ENCODE measurements around the gene GPR4.

The GPR4 gene

GRCh38 chr19:45597425-45598111 is 4.4 kb downstream of the GPR4 start:
- Histone ChIP-seq H3K36me3 (no peaks in the 10 kb centered on the region), H3K27ac (no peak overlapping the region), H3K4me1 (peaks cover 32 to 53% (median 46%) of the 10 kb centered on the region in 10 experiments), H3K9ac (peak overlapping the region in 5 of 11 experiments; percentile 7 to 49 (median 44); a peak in 5 of 22 replicates), H3K9me3 (replicated peaks in 1 of 11) (no peaks in the 10 kb centered on the region), H4K20me1 (peaks cover 0 to 8% (median 0%) of the 10 kb centered on the region in 11 experiments; a peak in 6 of 22 replicates), H3K27me3 (peaks cover 36 to 77% (median 74%) of the 10 kb centered on the region in 11 experiments), H3K4me2 (peak overlapping the region; percentile 89 to 97 (median 94)), H3K4me3 (peak overlapping the region in 6 of 10 experiments; percentile 18 to 61 (median 46); a peak in 12 of 20 replicates)
- no peak for TF ChIP-seq Cebpa-rat (IDR thresholded peaks at IDR 0.05)

- H3K4me2 ChIP-seq: no peak overlapping the region
- H3K27me3 ChIP-seq: peaks cover 18 to 59% (median 56%) of the 10 kb centered on the region in 11 experiments
- peaks cover 0 to 8% (median 0%) of the 10 kb centered on the region in 11 experiments; a peak in 4 of 22 replicates for H4K20me1 ChIP-seq
- no peak overlapping the region for H3K27ac ChIP-seq
- H3K9me3 ChIP-seq (replicated peaks in 1 of 11): peaks cover 0 to 10% (median 0%) of the 10 kb centered on the region in 11 experiments; a peak in 2 of 22 replicates
- H3K4me1 ChIP-seq: peaks cover 32 to 48% (median 41%) of the 10 kb centered on the region in 10 experiments
- H3K36me3 ChIP-seq: no peaks in the 10 kb centered on the region
- H3K9ac ChIP-seq: no peak overlapping the region
- no peak for TF ChIP-seq Cebpa-rat (IDR thresholded peaks at IDR 0.05)
- no peak overlapping the region for H3K4me3 ChIP-seq
These were observed 6.2 kb downstream of the GPR4 start for GRCh38 chr19:45595814-45596213.

GRCh38 chr19:45593520-45593919 is 8.5 kb downstream of the GPR4 start:
- peaks cover 9 to 36% (median 33%) of the 10 kb centered on the region in 11 experiments for H3K27me3 ChIP-seq
- no peak for TF ChIP-seq Cebpa-rat (IDR thresholded peaks at IDR 0.05)
- no peak overlapping the region for H3K4me2 ChIP-seq
- no peak overlapping the region for H3K4me3 ChIP-seq
- no peak overlapping the region for H3K9ac ChIP-seq
- no peaks in the 10 kb centered on the region for H4K20me1 ChIP-seq
- no peak overlapping the region for H3K27ac ChIP-seq
- H3K9me3 ChIP-seq (replicated peaks in 1 of 11): peaks cover 0 to 12% (median 0%) of the 10 kb centered on the region in 11 experiments; a peak in 2 of 22 replicates
- no peaks in the 10 kb centered on the region for H3K36me3 ChIP-seq
- peaks cover 12 to 31% (median 25%) of the 10 kb centered on the region in 10 experiments for H3K4me1 ChIP-seq

GRCh38 chr19:45592366-45592765 is 9.6 kb downstream of the GPR4 start:
- H4K20me1 ChIP-seq: no peaks in the 10 kb centered on the region
- TF ChIP-seq Cebpa-rat (IDR thresholded peaks at IDR 0.05): no peak
- H3K4me1 ChIP-seq: peaks cover 9 to 31% (median 25%) of the 10 kb centered on the region in 10 experiments
- H3K4me3 ChIP-seq: no peak overlapping the region
- peak overlapping the region in 10 of 11 experiments; percentile 15 to 70 (median 50); a peak in 16 of 22 replicates for H3K4me2 ChIP-seq
- no peaks in the 10 kb centered on the region for H3K36me3 ChIP-seq
- H3K9ac ChIP-seq: no peak overlapping the region
- peaks cover 2 to 25% (median 22%) of the 10 kb centered on the region in 11 experiments; a peak in 21 of 22 replicates for H3K27me3 ChIP-seq
- peaks cover 0 to 12% (median 0%) of the 10 kb centered on the region in 11 experiments; a peak in 2 of 22 replicates for H3K9me3 ChIP-seq (replicated peaks in 1 of 11)
- H3K27ac ChIP-seq: no peak overlapping the region

- H3K27ac ChIP-seq: no peak overlapping the region
- H3K4me3 ChIP-seq: no peak overlapping the region
- peaks cover 0 to 17% (median 14%) of the 10 kb centered on the region in 11 experiments; a peak in 17 of 22 replicates for H3K27me3 ChIP-seq
- H3K36me3 ChIP-seq: no peaks in the 10 kb centered on the region
- no peaks in the 10 kb centered on the region for H4K20me1 ChIP-seq
- TF ChIP-seq Cebpa-rat (IDR thresholded peaks at IDR 0.05): no peak
- peaks cover 0 to 12% (median 0%) of the 10 kb centered on the region in 11 experiments; a peak in 2 of 22 replicates for H3K9me3 ChIP-seq (replicated peaks in 1 of 11)
- peak overlapping the region in 5 of 11 experiments; percentile 4 to 70 (median 53); a peak in 3 of 22 replicates for H3K4me2 ChIP-seq
- peaks cover 10 to 29% (median 24%) of the 10 kb centered on the region in 10 experiments; a peak in 19 of 20 replicates for H3K4me1 ChIP-seq
- no peak overlapping the region for H3K9ac ChIP-seq
These were observed 10.4 kb downstream of the GPR4 start for GRCh38 chr19:45591638-45592005.

GRCh38 chr19:45591004-45591637 is 10.9 kb downstream of the GPR4 start:
- peaks cover 0 to 12% (median 0%) of the 10 kb centered on the region in 11 experiments; a peak in 2 of 22 replicates for H3K9me3 ChIP-seq (replicated peaks in 1 of 11)
- peaks cover 0 to 12% (median 9%) of the 10 kb centered on the region in 11 experiments; a peak in 11 of 22 replicates for H3K27me3 ChIP-seq
- no peak overlapping the region for H3K27ac ChIP-seq
- no peak overlapping the region for H3K4me3 ChIP-seq
- no peak for TF ChIP-seq Cebpa-rat (IDR thresholded peaks at IDR 0.05)
- H3K36me3 ChIP-seq: no peaks in the 10 kb centered on the region
- H3K9ac ChIP-seq: no peak overlapping the region
- no peaks in the 10 kb centered on the region for H4K20me1 ChIP-seq
- H3K4me1 ChIP-seq: peaks cover 10 to 29% (median 24%) of the 10 kb centered on the region in 10 experiments; a peak in 19 of 20 replicates
- H3K4me2 ChIP-seq: no peak overlapping the region

GRCh38 chr19:45590300-45591003 is 11.6 kb downstream of the GPR4 start:
- Histone ChIP-seq H3K27me3 (peaks cover 0 to 6% (median 2%) of the 10 kb centered on the region in 11 experiments; a peak in 10 of 22 replicates), H3K27ac (no peak overlapping the region), H3K4me1 (peaks cover 14 to 34% (median 27%) of the 10 kb centered on the region in 10 experiments), H3K4me3 (no peak overlapping the region), H4K20me1 (no peaks in the 10 kb centered on the region), H3K4me2 (no peak overlapping the region), H3K36me3 (no peaks in the 10 kb centered on the region), H3K9ac (no peak overlapping the region), H3K9me3 (replicated peaks in 1 of 11) (peaks cover 0 to 12% (median 0%) of the 10 kb centered on the region in 11 experiments; a peak in 2 of 22 replicates)
- no peak for TF ChIP-seq Cebpa-rat (IDR thresholded peaks at IDR 0.05)

- Histone ChIP-seq H3K27ac (no peak overlapping the region), H3K4me3 (no peak overlapping the region), H3K4me1 (peaks cover 18 to 40% (median 32%) of the 10 kb centered on the region in 10 experiments), H4K20me1 (no peaks in the 10 kb centered on the region), H3K36me3 (no peaks in the 10 kb centered on the region), H3K4me2 (no peak overlapping the region), H3K9ac (no peak overlapping the region), H3K27me3 (no peaks in the 10 kb centered on the region; a peak in 1 of 22 replicates), H3K9me3 (replicated peaks in 1 of 11) (peaks cover 0 to 12% (median 0%) of the 10 kb centered on the region in 11 experiments; a peak in 2 of 22 replicates)
- no peak for TF ChIP-seq Cebpa-rat (IDR thresholded peaks at IDR 0.05)
These were observed 12.2 kb downstream of the GPR4 start for GRCh38 chr19:45589768-45590167.
